ENCODE data around the gene SRSF3.

GRCh38 chr6:36578030-36578429 is 16.1 kb upstream of the SRSF3 start:
- TF ChIP-seq POLR2AphosphoS5 (IDR thresholded peaks at IDR 0.05; ENCODE audit: borderline replicate concordance, low read depth, low read length) (no peak), EZH2 (IDR thresholded peaks at IDR 0.05) (no peak)
